HTERT RPE-1 (cell line): ENCODE measurements around the gene APOL4.
"Not testable (repeated sequence)": the region's sequence is repeated elsewhere in the genome, so short reads cannot be mapped to it uniquely, and the experiment has no call there.

Experiments used
- in situ Hi-C: fragments of 300-500 bp; cut with MboI; formaldehyde crosslinking; loops from 4 replicates; pipeline ENCODE4 v1.14.3; 2020; ENCODE audit warnings: low sequenced_read_pairs

The APOL4 gene

GRCh38 chr22:36156515-36157419 lies 44.8 kb downstream of the APOL4 start:
- in situ Hi-C loops = no loop called here

DNA sequence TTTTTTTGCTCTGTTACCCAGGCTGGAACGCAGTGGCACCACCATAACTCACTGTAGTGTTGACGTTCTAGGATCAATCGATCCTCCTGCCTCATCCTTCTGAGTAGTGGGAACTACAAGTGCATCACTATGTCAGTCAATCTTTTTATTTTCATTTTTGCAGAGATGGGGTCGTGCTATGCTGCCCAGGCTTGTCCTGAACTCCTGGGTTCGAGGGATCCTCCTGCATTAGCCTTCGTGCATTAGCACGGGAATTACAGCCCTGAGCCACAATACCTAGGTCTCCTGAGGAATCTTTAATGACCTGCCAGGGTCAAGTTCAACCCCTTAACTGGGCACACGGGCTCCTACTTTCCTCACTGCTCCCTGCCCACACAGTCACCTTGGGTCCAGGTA lies 45.5 kb downstream of the APOL4 start:
- in situ Hi-C loops = no loop called here

- in situ Hi-C loops = no loop called here
These were observed 45.9 kb downstream of the APOL4 start for GRCh38 chr22:36155702-36156101.

GRCh38 chr22:36154423-36154945 lies 47.1 kb downstream of the APOL4 start:
- in situ Hi-C loops = no loop called here

DNA sequence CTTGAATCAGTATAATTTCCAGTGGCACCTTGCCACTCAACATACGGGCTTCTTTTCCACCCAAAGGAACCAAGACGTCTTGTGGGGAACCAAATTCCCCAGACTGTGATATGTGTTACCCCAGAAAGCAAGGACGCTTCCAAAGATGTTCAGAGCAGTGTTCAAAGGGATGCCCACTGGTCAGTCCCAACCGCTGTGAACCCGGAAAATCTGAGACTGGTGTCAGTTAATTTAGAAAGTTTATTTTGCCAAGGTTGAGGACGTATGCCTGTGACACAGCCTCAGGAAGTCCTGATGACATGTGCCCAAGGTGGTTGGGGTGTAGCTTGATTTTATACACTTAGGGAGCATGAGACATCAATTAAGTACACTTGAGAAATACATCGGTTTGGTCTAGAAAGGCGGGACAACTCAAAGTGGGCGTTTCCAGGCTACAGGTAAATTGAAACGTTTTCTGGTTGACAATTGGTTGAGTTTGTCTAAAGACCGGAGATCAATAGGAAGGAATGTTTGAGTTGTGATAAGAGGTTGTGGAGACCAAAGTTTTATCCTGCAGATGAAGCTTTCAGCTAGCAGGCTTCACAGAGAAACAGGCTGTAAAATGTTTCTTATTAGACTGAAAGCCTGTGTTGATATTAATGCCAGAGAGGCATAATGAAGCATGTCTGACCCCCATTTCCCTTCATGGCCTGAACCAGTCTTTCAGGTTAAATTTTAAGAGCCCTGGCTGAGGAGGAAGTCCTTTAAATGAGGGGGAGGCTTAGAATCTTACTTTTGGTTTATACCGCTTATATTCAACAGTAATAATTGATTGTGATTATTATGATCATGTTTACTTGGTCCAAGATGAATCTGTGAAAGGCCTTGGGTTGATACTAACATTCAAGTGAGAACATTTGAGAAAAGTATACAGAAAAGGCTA lies 47.8 kb downstream of the APOL4 start:
- in situ Hi-C loops = no loop called here

GRCh38 chr22:36152821-36153220 lies 48.8 kb downstream of the APOL4 start:
- in situ Hi-C loops = not testable (repeated sequence)

DNA sequence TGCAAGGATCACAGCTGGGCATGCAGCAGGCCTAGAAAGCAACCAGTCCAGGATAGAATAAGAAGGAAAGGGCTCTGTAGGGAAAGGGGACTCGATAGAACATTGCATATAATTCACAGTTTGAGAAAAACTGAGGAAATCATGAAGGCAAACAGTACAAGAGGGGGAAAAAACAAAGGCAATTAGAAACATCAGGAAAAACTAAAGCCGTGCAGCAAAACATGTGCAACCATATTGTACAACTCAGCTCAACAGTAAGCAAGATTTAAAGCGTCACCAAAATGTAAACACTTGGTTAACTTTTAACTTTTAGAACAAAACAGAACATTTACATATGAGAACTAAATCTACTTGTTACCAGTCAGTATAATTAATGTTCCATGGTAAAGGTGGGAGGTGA lies 49.5 kb downstream of the APOL4 start:
- in situ Hi-C loops = no loop called here

GRCh38 chr22:36151006-36151595 lies 50.5 kb downstream of the APOL4 start:
- in situ Hi-C loops = no loop called here

GRCh38 chr22:36149441-36149840 lies 52.2 kb downstream of the APOL4 start:
- in situ Hi-C loops = no loop called here

DNA sequence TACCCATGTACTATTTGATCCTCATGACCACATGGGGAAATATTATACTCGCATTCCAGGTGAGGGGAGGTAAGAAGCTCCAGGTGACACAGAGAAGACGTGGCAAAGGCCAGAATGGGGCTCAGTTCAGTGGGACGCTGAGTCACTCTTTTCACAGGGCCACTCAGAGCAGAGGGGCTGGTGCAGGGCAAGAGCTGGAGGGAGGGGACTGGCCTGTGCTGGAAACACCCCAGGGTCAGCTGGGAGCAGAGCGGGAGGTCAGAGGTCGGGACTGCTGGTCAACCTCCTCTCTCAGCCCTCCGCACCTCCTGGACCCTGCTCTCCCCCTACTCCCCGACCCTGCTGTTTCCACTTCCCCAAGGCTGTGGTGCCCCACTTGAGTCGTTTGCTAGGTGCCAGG lies 53.2 kb downstream of the APOL4 start:
- in situ Hi-C loops = no loop called here

DNA sequence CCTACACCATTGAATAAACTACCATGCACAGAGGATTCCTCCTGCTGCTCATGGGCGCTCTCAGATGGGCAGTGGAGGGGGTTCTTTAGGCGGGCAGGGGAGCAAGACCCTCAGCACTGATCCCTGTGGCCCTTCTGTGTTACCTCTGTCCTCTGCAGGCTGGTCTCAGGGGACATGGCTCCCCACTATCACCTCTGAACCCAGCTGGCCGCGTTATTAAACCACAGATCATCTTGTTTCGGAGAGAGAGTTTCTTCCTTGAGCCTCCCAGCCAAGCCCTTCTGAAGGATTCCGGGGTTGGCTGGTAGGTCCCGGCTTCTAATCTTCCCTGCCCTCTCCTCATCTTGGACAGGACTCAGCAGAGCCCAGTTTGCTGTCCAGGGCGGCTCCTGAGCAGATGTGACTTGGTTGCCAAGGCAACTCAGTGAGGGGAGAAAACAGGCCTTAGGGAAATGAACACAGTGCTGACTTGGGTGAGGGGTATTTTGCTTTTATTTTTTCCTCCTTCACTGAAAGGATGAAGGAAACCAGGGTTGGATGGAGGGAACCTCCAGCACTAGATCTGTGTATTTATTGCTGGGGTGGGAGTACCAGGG lies 54.3 kb downstream of the APOL4 start:
- in situ Hi-C loops = no loop called here

GRCh38 chr22:36145881-36146280 lies 55.7 kb downstream of the APOL4 start:
- in situ Hi-C loops = no loop called here

- in situ Hi-C loops = no loop called here
These were observed 56.6 kb downstream of the APOL4 start for GRCh38 chr22:36144886-36145541.

- in situ Hi-C loops = no loop called here
These were observed 57.7 kb downstream of the APOL4 start for GRCh38 chr22:36143956-36144355.

- in situ Hi-C loops = no loop called here
These were observed 58.4 kb downstream of the APOL4 start for GRCh38 chr22:36143066-36143815.

- in situ Hi-C loops = no loop called here
These were observed 60.1 kb downstream of the APOL4 start for GRCh38 chr22:36141481-36141880.
